ENCODE results near the gene CREBBP. TPM values are rescaled to one million over a fixed set of nuclear protein-coding genes. Genes with fewer than 3 reads are reported as not detected.
A peak's percentile ranks its signal among the peaks of the same experiment; 100 is the strongest.
"Not testable (repeated sequence)": the region's sequence is repeated elsewhere in the genome, so short reads cannot be mapped to it uniquely, and the experiment has no call there.

CREBBP gene
- total RNA-seq, result 107 and 109 TPM in 2 replicates
- long read RNA-seq, partial matches to known transcripts, result 28 of 34 reads
- long read RNA-seq, other reads (novel, unspliced or antisense), result 6 of 34 reads

DNA sequence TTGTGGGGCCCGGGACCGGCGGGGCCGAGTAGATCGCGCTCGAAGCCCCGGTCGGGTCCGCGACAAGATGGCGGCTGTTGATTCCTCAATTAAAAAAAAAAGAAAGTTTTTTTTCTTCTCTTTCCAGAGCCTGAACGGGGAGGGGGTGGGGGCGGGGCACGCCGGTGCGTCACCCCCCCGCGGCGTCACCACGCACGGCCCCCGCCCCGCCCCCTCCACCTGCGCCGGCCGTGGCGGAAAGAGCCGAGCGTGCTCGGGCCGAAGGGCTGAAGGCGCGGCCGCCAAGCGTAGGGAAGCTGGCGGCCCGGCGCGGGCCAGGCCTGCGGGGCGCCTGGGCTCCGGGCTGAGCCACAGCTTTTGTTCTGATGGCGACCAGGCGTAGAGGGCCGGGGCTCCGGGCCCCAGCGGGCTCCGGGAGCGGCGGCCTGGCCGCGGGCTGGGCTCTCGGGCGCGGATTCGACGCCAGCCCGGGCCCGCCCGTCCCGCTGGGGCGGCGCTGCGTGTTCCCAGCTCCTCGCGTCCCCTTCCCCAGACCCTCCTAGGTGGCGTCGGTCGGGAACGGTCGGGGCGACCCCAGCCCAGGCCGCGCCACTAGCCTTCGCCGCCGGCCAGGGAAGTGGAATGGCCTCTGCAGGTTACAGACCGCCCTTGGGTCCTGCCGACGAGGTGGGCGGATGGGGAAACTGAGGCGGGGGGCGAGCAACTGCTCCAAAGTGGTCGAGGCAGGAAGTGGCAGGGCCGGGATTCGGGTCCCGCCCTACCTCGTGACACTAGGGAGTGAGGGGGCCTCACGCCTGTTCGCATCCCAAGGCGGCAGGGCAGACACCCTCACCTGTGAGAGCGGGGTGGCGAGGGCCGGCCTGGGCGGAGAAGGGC is at the start of gene CREBBP:
Gene CREBBP (minus strand): TSS at position 91 of the 876 bp plus-strand sequence. CDS start 797 bp downstream, outside the sequence.
- H3K36me3 Mint-ChIP-seq (ENCODE audit: unreplicated experiment), result peaks cover 7% of the 10 kb centered on the region
- H3K4me1 Mint-ChIP-seq (ENCODE audit: unreplicated experiment), result peaks cover 40% of the 10 kb centered on the region

DNA sequence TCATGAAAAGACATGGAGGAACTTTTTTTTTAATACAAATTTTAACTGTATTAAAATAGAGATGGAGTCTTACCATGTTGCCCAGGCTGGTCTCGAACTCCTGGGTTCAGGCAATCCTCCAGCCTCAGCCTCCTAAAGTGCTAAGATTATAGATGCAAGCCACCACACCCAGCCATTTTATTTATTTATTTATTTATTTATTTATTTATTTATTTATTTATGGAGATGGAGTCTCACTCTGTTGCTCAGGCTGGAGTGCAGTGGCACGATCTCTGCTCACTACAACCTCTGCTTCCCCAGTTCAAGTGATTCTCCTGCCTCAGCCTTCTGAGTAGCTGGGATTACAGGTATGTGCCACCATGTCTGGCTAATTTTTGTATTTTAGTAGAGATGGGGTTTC is 46.6 kb upstream of the CREBBP start:
- not testable (repeated sequence) for H3K4me3 Mint-ChIP-seq (ENCODE audit: unreplicated experiment); H3K36me3 Mint-ChIP-seq (ENCODE audit: unreplicated experiment); DNase-seq (ENCODE audit: extremely low spot score, unreplicated experiment); H3K4me1 Mint-ChIP-seq (ENCODE audit: unreplicated experiment); H3K27me3 Mint-ChIP-seq (ENCODE audit: unreplicated experiment); H3K27ac Mint-ChIP-seq (ENCODE audit: unreplicated experiment); H3K9me3 Mint-ChIP-seq (ENCODE audit: unreplicated experiment)

More for the DNA sequence above, at the start of gene CREBBP:
- no peaks in the 10 kb centered on the region for H3K9me3 Mint-ChIP-seq (ENCODE audit: unreplicated experiment)
- H3K27ac Mint-ChIP-seq (ENCODE audit: unreplicated experiment), result peak within 1 kb of the TSS; percentile 79
- H3K4me3 Mint-ChIP-seq (ENCODE audit: unreplicated experiment), result peak within 1 kb of the TSS; percentile 88
- TF ChIP-seq, protein P1, sequence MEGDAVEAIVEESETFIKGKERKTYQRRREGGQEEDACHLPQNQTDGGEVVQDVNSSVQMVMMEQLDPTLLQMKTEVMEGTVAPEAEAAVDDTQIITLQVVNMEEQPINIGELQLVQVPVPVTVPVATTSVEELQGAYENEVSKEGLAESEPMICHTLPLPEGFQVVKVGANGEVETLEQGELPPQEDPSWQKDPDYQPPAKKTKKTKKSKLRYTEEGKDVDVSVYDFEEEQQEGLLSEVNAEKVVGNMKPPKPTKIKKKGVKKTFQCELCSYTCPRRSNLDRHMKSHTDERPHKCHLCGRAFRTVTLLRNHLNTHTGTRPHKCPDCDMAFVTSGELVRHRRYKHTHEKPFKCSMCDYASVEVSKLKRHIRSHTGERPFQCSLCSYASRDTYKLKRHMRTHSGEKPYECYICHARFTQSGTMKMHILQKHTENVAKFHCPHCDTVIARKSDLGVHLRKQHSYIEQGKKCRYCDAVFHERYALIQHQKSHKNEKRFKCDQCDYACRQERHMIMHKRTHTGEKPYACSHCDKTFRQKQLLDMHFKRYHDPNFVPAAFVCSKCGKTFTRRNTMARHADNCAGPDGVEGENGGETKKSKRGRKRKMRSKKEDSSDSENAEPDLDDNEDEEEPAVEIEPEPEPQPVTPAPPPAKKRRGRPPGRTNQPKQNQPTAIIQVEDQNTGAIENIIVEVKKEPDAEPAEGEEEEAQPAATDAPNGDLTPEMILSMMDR (IDR thresholded peaks at IDR 0.05), result no peak
- DNase-seq (ENCODE audit: extremely low spot score, unreplicated experiment), result peak; percentile 96
- no peaks in the 10 kb centered on the region for H3K27me3 Mint-ChIP-seq (ENCODE audit: unreplicated experiment)

DNA sequence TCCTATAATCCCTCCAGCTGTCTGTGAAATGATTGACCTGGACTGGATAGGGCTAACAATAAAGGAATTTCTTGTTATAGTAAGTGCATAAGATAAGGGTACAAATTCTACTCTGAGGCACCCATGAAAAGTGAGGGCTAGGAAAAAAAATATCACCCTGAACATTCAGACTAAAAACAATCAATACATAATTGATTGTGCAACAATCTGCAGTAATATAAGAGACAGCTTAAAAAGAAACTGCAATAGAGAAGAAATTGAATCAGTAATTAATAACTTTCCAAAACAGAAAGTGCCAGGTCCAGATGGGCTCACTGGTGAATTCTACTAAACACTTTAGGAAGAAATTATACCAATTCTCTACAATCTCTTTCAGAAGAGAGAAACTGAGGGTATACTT is 44.2 kb upstream of the CREBBP start:
- TF ChIP-seq, protein P1 (IDR thresholded peaks at IDR 0.05), result no peak
- no peak overlapping the region for H3K27ac Mint-ChIP-seq (ENCODE audit: unreplicated experiment)
- H3K27me3 Mint-ChIP-seq (ENCODE audit: unreplicated experiment), result peaks cover 9% of the 10 kb centered on the region
- H3K4me3 Mint-ChIP-seq (ENCODE audit: unreplicated experiment), result no peak overlapping the region
- H3K9me3 Mint-ChIP-seq (ENCODE audit: unreplicated experiment), result no peaks in the 10 kb centered on the region
- H3K36me3 Mint-ChIP-seq (ENCODE audit: unreplicated experiment), result peaks cover 1% of the 10 kb centered on the region
- no peaks in the 10 kb centered on the region for H3K4me1 Mint-ChIP-seq (ENCODE audit: unreplicated experiment)
- no peak for DNase-seq (ENCODE audit: extremely low spot score, unreplicated experiment)

DNA sequence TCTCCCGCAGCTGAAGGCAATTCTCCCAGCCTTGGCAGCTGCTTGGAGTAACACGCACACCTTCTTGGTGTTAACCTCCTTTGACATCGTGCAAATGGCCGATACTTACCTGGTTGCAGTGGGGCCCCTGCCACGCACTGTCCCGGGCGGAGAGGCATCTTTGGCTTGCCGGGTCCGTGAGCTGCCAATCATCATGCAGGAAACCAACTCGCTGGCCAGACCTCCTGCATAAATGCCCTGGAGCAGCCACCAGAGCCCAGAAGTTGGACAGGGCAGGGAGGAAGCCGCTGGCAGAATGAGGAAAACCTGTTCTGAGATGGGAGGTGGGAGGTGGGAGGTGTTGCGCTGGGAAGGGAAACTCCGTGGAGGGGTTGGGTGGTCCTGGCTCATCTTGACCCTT is 41.7 kb upstream of the CREBBP start:
- TF ChIP-seq, protein P1 (IDR thresholded peaks at IDR 0.05), result no peak
- Mint-ChIP-seq H3K36me3 (ENCODE audit: unreplicated experiment) (peaks cover 1% of the 10 kb centered on the region), H3K27me3 (ENCODE audit: unreplicated experiment) (peaks cover 9% of the 10 kb centered on the region), H3K27ac (ENCODE audit: unreplicated experiment) (no peak overlapping the region), H3K9me3 (ENCODE audit: unreplicated experiment) (peaks cover 11% of the 10 kb centered on the region), H3K4me3 (ENCODE audit: unreplicated experiment) (no peak overlapping the region), H3K4me1 (ENCODE audit: unreplicated experiment) (no peaks in the 10 kb centered on the region)
- no peak for DNase-seq (ENCODE audit: extremely low spot score, unreplicated experiment)

DNA sequence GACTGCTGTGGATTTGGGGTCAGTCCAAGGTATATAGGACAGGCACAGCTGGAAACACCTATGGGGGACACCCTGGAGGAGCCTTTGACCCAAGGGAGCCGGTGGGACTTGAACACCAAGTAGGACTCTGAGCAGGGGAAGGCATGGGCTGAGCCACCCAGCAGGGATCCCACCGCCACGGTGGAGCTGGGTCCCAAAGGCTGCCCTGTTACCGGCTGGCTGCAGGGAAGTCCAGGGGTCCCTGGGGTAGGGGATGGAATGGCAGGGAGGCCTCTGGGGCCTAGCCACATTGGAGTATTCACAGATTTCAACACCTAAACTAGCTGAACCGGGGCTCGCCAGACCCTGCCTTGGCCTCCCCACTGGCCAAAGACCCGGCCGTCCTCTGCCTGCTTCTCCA is 39.7 kb upstream of the CREBBP start:
- Mint-ChIP-seq H3K36me3 (ENCODE audit: unreplicated experiment) (peaks cover 1% of the 10 kb centered on the region), H3K4me1 (ENCODE audit: unreplicated experiment) (no peaks in the 10 kb centered on the region), H3K9me3 (ENCODE audit: unreplicated experiment) (peaks cover 11% of the 10 kb centered on the region), H3K4me3 (ENCODE audit: unreplicated experiment) (no peak overlapping the region), H3K27ac (ENCODE audit: unreplicated experiment) (no peak overlapping the region), H3K27me3 (ENCODE audit: unreplicated experiment) (peaks cover 5% of the 10 kb centered on the region)
- TF ChIP-seq, protein P1 (IDR thresholded peaks at IDR 0.05), result no peak
- no peak for DNase-seq (ENCODE audit: extremely low spot score, unreplicated experiment)

All from osteocyte (in vitro differentiated cells).